Activated T-helper 1 cell treated with anti-CD3 and anti-CD28 coated beads, Interleukin-12 subunit alpha, Interleukin-12 subunit beta, Interleukin-2, Interleukin-4 antibody, amounts not matched to agents 30 ng/mL and 10 ng/mL and 1 ng/mL, durations not matched to agents 14 hours and 24 hours and 36 hours (primary cell): ENCODE measurements around the gene ATP11C. TPM values are rescaled to one million over a fixed set of nuclear protein-coding genes. Genes with fewer than 3 reads are reported as not detected.
"Not testable (repeated sequence)": the region's sequence is repeated elsewhere in the genome, so short reads cannot be mapped to it uniquely, and the experiment has no call there.

Experiments used
- DNase-seq: peaks from one replicate; pipeline ENCODE4 v3.0.0; 2021; ENCODE audit warnings: low spot score
- H3K27ac Mint-ChIP-seq: one replicate; pipeline ENCODE4 v1.8.0; 2021; ENCODE audit warnings: mild to moderate bottlenecking, mixed read lengths
- H3K27me3 Mint-ChIP-seq: one replicate; pipeline ENCODE4 v1.8.0; 2022; ENCODE audit warnings: mild to moderate bottlenecking, moderate library complexity, mixed read lengths; ENCODE audit not compliant: insufficient read depth
- H3K36me3 Mint-ChIP-seq: one replicate; pipeline ENCODE4 v1.8.0; 2021; ENCODE audit warnings: low read depth, mixed read lengths
- H3K4me1 Mint-ChIP-seq: one replicate; pipeline ENCODE4 v1.8.0; 2021; ENCODE audit warnings: low read depth, mixed read lengths
- H3K4me3 Mint-ChIP-seq: one replicate; pipeline ENCODE4 v1.8.0; 2021; ENCODE audit warnings: mild to moderate bottlenecking, moderate library complexity, mixed read lengths
- H3K9me3 Mint-ChIP-seq: one replicate; pipeline ENCODE4 v1.8.0; 2021; ENCODE audit warnings: mixed read lengths
- intact Hi-C: fragments of 100-400 bp; cut with micrococcal nuclease; formaldehyde crosslinking; loops from one replicate; pipeline ENCODE4 v1.15.1; 2024
- total RNA-seq: library from RNA; stranded (reverse); gene quantifications from 2 replicates; pipeline ENCODE4 v1.2.3, GENCODE V29; 2022

ATP11C gene
- total RNA-seq = 17.7 and 18.3 TPM in 2 replicates

DNA sequence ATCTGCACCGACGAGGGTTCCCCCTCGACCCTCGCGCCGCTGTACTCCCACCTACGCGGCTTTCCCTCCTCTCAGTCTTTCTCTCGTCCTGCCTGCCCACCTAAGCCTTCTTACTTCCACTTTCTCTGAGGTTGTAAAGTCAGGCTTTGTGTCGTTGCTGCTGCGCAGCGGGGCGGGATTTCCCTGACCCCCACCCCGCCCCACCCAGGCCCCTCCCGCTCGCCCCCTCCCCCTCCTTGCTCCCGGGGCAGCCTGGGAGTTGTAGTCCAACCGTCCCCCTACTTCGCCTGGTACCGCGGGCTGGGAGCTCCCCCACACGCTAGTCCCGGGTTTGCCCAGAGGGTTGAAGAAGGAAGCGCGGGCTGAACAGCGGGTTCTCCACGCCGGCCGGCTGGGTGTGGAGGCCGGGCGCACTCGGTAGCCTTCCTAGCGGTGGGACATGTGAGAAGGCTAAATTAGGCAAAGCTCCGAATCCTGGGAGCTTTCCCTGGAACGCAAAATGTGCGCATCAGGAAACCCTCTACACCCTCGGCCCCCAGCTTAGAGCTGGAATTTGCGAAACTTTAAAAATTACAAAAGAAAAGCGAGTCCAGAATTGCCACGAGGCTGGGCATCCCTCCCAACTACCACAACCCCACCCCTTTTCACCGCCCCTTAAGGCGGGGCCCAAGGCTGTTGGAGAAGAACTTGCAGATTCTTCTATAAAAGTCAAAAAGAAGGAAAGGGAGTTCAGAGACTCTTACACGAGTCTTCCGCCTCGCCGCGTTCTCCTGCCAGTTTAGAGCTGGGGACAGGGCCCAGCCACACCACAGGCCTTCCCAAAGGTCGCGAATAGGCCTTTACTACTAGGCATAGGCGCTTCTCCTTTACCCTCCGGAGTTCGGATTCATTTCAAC lies at the start of gene ATP11C:
TSS of gene ATP11C (minus strand) at position 153 of the 896 bp plus-strand sequence. CDS start 1,011 bp downstream, outside the sequence.
- Mint-ChIP-seq H3K27me3 (no peaks in the 10 kb centered on the region), H3K4me3 (peak within 1 kb of the TSS; percentile 84), H3K36me3 (no peaks in the 10 kb centered on the region), H3K4me1 (peaks cover 19% of the 10 kb centered on the region), H3K9me3 (no peaks in the 10 kb centered on the region), H3K27ac (peak within 1 kb of the TSS; percentile 94)
- intact Hi-C loops = loop anchor here (1.0 to 2.0 kb wide), 3 partner anchors 138 to 194 kb away; no protein-coding TSS in a partner anchor
- DNase-seq = peak; percentile 68

DNA sequence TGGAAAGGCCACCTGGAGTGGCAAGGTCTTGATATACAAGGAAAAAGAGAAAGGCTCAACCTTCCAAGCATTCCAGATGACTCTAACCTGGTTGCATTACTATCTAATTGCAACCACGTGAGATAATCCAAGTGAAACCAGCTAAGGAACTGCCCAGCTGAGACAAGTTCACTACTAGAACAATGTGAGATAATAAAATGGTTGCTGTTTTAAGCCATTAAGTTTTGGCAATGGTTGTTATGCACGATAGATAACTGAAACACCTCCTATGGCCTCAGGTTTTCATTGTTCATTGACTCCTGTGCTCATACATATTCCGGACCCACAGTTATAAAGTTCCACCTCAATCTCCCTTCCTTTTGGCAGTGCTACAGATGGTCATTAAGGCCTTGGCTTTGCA lies 41.6 kb upstream of the ATP11C start:
- Mint-ChIP-seq H3K27me3 (peaks cover 3% of the 10 kb centered on the region), H3K4me3 (no peak overlapping the region), H3K4me1 (no peaks in the 10 kb centered on the region), H3K36me3 (no peaks in the 10 kb centered on the region), H3K27ac (no peak overlapping the region), H3K9me3 (no peaks in the 10 kb centered on the region)
- intact Hi-C loops = loop anchor here (5.0 kb wide), 1 partner anchor 1847 kb away; no protein-coding TSS in a partner anchor
- DNase-seq = no peak

DNA sequence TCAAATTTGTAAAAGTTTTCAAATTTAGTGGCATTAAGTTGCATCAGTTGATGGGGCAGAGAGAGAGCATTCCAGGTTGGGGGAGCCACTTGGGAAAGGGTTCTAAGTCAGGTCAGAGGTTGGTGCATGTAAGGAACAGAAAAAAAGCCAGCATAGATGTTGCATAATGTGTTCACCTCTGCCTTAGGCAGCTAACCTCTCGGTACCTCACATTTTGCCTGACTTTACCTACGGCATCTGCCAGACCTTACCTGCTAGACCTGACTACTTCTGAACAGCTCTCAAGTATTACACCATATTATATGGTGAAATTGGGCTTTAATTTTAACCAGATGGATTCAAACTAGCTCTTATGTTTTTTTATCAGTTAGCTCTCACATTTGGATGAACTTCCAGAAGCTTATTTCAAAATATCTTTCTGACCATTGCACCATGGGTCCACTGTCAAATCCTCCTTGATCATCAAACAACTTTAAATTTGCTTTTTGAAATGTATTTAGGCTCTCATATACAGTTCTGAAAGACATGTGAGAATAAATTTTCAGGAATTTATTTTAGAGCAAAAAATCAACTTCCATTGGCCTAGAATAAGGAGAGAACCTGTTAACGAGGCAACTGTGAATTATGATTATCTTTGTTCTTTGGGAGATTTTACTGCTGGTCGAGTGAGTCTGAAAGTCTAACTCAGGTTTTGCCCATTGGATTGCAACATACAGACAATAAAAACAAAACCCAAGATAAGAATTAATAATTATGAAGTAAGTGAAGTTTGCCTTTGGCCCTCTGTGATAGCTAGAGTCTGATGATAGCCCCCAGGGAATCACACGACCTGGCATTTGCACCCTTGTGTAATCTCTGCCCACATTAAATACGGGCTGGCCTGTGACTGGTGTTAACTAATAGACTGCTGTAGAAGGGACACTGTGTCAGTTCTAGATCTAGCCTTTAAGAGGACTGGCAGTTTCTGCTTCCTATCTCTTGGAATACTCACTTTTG lies 40.1 kb upstream of the ATP11C start:
- Mint-ChIP-seq H3K4me1 (no peaks in the 10 kb centered on the region), H3K4me3 (no peak overlapping the region), H3K27me3 (peaks cover 3% of the 10 kb centered on the region), H3K27ac (no peak overlapping the region), H3K9me3 (no peaks in the 10 kb centered on the region), H3K36me3 (no peaks in the 10 kb centered on the region)
- intact Hi-C loops = loop anchor here (5.0 kb wide), 1 partner anchor 1846 kb away; no protein-coding TSS in a partner anchor
- no peak for DNase-seq

DNA sequence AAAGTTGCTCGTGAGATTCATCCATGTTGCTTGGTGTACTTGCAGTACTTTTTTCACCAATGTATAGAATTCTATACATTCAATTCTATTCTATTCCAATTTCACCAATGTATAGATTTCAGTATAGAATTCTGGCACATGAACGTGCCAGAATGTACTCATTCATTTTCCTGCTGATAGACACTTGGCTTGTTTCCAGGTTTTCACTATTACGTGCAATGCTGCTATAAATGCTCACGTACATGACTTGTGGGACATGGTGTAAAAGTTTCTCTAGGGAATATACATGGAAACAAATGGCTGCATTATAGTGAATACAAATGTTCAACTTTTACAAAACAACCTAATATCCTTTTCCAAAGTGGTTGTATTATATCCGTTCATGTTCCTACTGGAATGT lies 39.3 kb upstream of the ATP11C start:
- Mint-ChIP-seq H3K4me3 (no peak overlapping the region), H3K4me1 (no peaks in the 10 kb centered on the region), H3K27me3 (peaks cover 3% of the 10 kb centered on the region), H3K27ac (no peak overlapping the region), H3K9me3 (no peaks in the 10 kb centered on the region), H3K36me3 (no peaks in the 10 kb centered on the region)
- intact Hi-C loops = loop anchor here (5.0 kb wide), 1 partner anchor 1845 kb away; no protein-coding TSS in a partner anchor
- no peak for DNase-seq

DNA sequence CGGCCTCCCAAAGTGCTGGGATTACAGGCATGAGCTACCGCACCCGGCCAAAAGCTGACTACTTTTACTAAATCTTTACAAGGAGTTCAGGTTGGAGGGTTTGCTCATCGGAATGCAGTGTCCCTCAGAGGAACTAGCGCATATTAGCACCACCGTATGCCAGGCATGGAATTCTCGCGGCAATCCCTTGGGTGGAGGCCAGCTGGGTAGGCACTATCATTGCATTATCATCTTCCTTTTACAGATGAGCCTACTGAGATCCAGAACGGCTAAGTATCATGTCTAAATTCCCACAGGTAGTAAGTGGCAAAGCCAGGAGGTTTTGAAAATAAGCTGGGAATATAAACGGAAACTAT lies 38.5 kb upstream of the ATP11C start:
- Mint-ChIP-seq H3K36me3 (no peaks in the 10 kb centered on the region), H3K4me1 (no peaks in the 10 kb centered on the region), H3K9me3 (no peaks in the 10 kb centered on the region), H3K27ac (no peak overlapping the region), H3K4me3 (no peak overlapping the region), H3K27me3 (peaks cover 3% of the 10 kb centered on the region)
- DNase-seq = no peak
- intact Hi-C loops = loop anchor here (2.0 to 5.0 kb wide), 2 partner anchors 1197 to 1844 kb away; no protein-coding TSS in a partner anchor

DNA sequence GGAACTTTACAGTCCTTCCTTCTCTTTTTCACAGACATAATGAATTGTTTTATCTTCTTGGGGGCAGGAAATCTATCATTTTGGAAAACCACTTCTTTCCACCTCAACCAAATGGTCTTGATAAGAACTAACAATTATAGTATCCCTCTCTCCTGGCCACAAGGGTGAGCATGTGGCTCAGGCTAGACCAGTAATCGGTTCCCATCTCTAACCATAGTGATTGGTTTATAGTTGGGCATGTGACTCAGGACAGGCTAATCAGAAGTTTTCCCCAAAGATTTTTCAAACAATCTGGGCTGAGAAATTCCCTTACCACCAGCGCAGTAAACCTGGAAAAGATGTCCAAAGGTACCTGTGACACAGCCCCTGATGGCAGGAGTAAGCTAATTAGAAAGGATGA lies 36.4 kb upstream of the ATP11C start:
- Mint-ChIP-seq H3K4me1 (no peaks in the 10 kb centered on the region), H3K27ac (no peak overlapping the region), H3K36me3 (no peaks in the 10 kb centered on the region), H3K4me3 (no peak overlapping the region), H3K9me3 (no peaks in the 10 kb centered on the region), H3K27me3 (peaks cover 3% of the 10 kb centered on the region)
- no peak for DNase-seq
- intact Hi-C loops = no loop called here

DNA sequence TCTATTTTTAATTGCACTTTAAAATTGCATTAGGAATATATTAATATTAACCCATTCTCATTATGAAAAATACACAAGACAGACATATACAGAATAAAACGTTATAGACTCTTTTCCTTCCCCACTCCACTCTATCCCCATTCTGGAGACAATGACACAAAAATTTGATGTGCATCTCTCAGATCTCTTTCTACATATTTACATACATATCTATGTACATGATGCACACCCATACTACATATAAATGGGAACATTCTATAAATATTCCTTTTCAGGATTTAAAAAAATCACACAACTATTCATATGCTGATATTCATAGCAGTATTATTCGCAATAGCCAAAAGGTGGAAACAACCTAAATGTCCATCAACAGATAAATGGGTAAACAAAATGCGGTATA lies 34.9 kb upstream of the ATP11C start:
- Mint-ChIP-seq H3K27me3 (peaks cover 3% of the 10 kb centered on the region), H3K4me3 (no peak overlapping the region), H3K4me1 (no peaks in the 10 kb centered on the region), H3K9me3 (no peaks in the 10 kb centered on the region), H3K27ac (no peak overlapping the region), H3K36me3 (no peaks in the 10 kb centered on the region)
- intact Hi-C loops = no loop called here
- no peak for DNase-seq

DNA sequence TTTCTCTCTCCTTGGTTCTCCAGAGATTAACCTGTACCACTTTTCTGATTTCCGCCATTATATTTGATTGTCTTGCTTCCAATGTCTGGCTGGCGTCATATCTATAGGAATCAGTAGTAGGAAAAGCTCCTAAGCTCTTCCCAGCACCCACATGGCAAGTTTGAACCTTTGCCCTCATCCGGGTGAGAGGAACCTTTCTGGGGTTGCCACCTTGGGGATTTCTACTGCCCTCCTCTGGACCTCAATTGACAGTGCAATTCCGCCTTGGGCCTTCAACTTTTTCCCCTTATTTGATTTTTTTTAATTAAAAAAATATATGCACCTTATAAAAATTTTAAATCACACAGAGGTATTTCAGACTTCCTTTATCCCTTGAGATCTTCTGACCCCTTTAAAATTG lies 34.4 kb upstream of the ATP11C start:
- Mint-ChIP-seq H3K4me3 (no peak overlapping the region), H3K27me3 (peaks cover 3% of the 10 kb centered on the region), H3K4me1 (no peaks in the 10 kb centered on the region), H3K9me3 (no peaks in the 10 kb centered on the region), H3K27ac (no peak overlapping the region), H3K36me3 (no peaks in the 10 kb centered on the region)
- intact Hi-C loops = no loop called here
- no peak for DNase-seq

DNA sequence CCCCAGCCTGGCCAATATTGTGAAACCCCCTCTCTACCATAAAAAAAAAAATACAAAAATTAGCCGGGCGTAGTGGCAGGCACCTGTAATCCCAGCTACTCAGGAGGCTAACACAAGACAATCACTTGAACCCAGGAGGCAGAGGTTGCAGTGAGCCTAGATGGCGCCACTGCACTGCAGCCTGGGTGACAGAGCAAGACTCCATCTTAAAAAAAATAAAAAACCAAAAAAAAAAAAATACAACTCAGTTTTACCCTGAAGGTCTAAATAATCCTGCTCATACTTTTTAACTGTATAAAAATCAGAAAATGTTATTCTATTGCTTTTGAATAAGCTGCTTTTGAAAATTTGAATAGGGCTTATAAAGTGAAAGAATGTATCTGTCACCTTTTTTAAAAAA lies 33.3 kb upstream of the ATP11C start:
- H3K4me3 Mint-ChIP-seq, H3K9me3 Mint-ChIP-seq, H3K27me3 Mint-ChIP-seq, intact Hi-C loops, H3K27ac Mint-ChIP-seq, DNase-seq, H3K4me1 Mint-ChIP-seq, H3K36me3 Mint-ChIP-seq: not testable (repeated sequence)

DNA sequence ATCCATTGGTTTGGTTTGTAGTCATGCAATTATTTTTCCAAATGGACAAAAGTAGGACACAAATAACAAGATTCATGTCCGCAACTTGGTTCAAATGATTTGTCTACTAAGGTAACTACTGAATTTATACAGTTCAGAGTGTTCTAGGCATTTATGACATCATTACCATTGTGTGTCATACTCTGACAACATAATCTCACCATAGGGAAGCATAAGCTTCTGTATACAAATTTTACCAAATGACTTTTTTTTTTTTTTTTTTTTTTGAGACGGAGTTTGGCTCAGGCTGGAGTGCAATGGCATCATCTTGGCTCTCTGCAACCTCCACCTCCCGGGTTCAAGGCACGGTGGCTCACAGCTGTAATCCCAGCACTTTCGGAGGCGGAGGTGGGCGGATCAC lies 32.6 kb upstream of the ATP11C start, which contains the start of gene CXorf66:
TSS of gene CXorf66 (minus strand) at position 101 of the 400 bp plus-strand sequence. CDS start at position 76, 25 bp downstream.
- Mint-ChIP-seq H3K27ac (no peak within 1 kb of the TSS), H3K4me3 (no peak within 1 kb of the TSS)

DNA sequence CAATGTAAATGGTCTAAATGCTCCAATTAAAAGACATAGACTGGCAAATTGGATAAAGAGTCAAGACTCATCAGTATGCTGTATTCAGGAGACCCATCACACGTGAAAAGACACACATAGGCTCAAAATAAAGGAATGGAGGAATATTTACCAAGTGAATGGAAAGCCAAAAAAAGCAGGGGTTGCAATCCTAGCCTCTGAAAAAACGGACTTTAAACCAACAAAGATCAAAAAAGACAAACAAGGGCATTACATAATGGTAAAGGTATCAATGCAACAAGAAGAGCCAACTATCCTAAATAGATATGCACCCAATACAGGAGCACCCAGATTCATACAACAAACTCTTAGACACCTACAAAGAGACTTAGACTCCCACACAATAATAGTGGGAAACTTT lies 28.2 kb upstream of the ATP11C start:
- H3K9me3 Mint-ChIP-seq, H3K27ac Mint-ChIP-seq, intact Hi-C loops, DNase-seq, H3K27me3 Mint-ChIP-seq, H3K4me3 Mint-ChIP-seq, H3K4me1 Mint-ChIP-seq, H3K36me3 Mint-ChIP-seq: not testable (repeated sequence)

More for the DNA sequence above, 32.6 kb upstream of the ATP11C start, which contains the start of gene CXorf66:
- DNase-seq = no peak
- no peaks in the 10 kb centered on the region for H3K36me3 Mint-ChIP-seq
- intact Hi-C loops = no loop called here
- H3K9me3 Mint-ChIP-seq = no peaks in the 10 kb centered on the region
- no peaks in the 10 kb centered on the region for H3K27me3 Mint-ChIP-seq
- H3K4me1 Mint-ChIP-seq = no peaks in the 10 kb centered on the region

DNA sequence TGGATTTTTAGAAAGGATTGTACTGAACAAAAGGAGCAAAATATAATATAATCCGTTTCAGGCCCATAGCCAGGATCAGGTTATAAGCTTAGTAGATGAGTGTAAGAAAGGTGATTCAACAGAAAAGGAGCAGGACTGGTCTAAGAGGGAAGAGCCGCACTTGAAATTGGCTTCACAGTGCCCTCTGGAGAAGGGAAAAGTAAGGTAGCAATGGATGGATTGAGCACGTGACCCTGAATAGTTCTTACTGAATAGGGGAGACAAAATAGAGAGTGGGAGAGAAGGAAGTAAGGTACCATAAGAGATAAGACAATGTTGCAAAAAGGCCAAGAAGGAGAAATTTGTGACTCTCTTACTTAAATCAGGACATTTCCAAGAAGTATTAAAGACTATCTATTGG lies 16.9 kb upstream of the ATP11C start:
- no peaks in the 10 kb centered on the region for H3K27me3 Mint-ChIP-seq
- intact Hi-C loops = no loop called here
- no peak for DNase-seq
- no peaks in the 10 kb centered on the region for H3K9me3 Mint-ChIP-seq
- no peaks in the 10 kb centered on the region for H3K4me1 Mint-ChIP-seq
- H3K27ac Mint-ChIP-seq = no peak overlapping the region
- no peak overlapping the region for H3K4me3 Mint-ChIP-seq
- H3K36me3 Mint-ChIP-seq = no peaks in the 10 kb centered on the region
